GM13977 (cell line): ENCODE data around the gene RAPGEF2.
"Not testable (repeated sequence)": the region's sequence is repeated elsewhere in the genome, so short reads cannot be mapped to it uniquely, and the experiment has no call there.

Experiments used
- DNase-seq: peaks from one replicate; pipeline ENCODE4 v3.0.0; 2012; ENCODE audit warnings: low spot score
- in situ Hi-C: fragments of 300-500 bp; cut with MboI; formaldehyde crosslinking; loops from one replicate; pipeline ENCODE4 v1.12.0; 2022; ENCODE audit warnings: low sequenced_read_pairs, low pct_unique_long_range_greater_than_20kb, mixed read lengths, inconsistent platforms; ENCODE audit not compliant: unreplicated experiment
- TF ChIP-seq, protein P1 (sequence below): IDR thresholded peaks from 2 replicates; pipeline ENCODE4 v1.5.1; 2012; ENCODE audit warnings: mild to moderate bottlenecking, control low read depth; ENCODE audit not compliant: insufficient read depth; ENCODE audit errors: extremely low read depth, missing control alignments

RAPGEF2 gene

DNA sequence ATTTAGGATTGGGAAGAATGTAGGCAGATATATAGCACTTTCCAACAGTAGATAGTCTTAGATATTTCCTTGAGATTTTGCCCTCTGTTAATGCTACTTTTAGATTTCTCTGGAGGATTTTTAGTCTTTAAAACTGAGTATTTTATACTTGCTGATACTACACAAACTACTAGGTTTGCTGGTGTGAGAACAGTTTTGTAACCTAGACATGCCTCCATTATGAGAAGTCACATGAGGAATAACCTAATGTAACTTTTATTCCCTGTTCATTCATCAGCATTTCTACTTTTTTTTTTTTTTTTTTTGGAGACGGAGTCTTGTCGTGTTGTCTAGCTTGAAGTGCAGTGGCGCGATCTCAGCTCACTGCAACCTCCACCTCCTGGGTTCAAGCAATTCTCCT, 137.2 kb downstream of the RAPGEF2 start:
- no peak for DNase-seq
- in situ Hi-C loops = no loop called here
- TF ChIP-seq, protein P1, sequence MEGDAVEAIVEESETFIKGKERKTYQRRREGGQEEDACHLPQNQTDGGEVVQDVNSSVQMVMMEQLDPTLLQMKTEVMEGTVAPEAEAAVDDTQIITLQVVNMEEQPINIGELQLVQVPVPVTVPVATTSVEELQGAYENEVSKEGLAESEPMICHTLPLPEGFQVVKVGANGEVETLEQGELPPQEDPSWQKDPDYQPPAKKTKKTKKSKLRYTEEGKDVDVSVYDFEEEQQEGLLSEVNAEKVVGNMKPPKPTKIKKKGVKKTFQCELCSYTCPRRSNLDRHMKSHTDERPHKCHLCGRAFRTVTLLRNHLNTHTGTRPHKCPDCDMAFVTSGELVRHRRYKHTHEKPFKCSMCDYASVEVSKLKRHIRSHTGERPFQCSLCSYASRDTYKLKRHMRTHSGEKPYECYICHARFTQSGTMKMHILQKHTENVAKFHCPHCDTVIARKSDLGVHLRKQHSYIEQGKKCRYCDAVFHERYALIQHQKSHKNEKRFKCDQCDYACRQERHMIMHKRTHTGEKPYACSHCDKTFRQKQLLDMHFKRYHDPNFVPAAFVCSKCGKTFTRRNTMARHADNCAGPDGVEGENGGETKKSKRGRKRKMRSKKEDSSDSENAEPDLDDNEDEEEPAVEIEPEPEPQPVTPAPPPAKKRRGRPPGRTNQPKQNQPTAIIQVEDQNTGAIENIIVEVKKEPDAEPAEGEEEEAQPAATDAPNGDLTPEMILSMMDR = no peak

DNA sequence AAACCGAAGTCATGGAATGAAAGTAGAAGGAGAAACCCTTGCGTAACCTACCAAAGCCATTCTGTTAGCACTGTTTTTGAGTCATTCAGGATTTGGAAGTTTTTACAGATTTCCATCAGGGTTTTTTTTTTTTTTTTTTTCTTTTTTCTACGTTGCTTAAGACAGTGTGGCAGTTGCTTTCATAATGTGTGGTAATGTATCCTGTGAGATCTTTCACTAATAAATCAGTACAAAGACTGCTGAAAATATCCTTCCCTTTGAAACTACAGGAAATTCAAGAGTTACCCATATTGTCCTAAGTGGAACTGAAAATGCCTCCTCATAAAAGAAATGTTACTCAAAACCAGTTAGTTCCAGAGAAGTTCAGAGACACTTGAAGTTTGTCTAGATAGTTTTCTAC, 137.8 kb downstream of the RAPGEF2 start:
- TF ChIP-seq, protein P1 = no peak
- DNase-seq = no peak
- in situ Hi-C loops = no loop called here

DNA sequence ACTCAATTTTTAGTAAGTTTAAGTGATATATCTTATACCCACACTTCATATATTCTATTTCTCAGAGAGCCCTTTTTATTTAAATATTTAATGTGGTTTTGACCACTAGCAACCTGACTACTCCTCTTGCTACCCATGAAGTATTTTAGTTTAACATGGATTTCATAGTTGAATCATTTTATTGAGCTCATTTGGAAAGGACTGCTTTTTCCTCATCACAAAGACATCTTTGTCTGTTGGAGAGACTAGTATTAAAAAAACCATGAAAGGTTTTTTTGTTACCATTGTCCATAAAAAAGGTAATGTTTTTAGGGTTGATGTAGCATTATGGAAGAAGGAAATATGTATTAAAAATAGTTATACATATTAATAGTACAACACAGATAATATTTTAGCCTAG, 139.5 kb downstream of the RAPGEF2 start:
- in situ Hi-C loops = no loop called here
- TF ChIP-seq, protein P1 = no peak

DNA sequence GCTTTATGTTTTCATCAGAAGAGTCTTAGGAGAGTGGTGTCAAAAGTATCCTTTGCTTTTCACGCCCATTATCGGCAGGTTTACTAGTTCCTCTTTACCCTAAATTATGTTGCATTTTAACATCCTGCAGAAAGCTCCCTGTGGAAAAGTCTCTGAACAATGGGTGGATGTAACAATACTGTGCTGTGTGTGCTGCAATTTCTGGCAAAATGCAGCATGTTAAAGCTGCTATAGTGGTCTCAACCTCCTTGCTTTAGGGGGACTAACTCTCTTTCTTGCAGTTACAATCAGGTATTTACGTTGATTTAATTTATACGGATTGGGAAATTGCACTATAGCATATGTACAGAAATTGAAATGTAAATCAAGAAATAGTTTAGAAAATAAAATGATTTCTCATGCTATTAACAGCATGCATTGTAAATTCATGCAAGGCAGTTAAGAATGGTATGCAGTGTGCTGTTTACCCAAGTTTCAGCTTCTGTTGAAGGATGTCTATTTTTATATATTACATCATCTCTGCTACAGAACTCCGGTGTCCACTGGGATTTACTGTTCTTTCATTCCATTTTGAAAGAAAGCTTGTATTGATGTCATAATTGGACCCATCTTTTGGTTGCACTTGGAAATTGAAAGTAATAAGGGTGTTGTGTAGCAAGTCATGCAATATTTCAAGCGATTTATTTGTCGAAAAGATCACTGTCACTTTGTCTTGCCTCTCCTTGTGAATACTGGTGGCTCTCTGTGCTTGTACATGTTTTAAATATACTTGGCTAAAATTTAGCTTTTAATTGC, 145.7 kb downstream of the RAPGEF2 start:
- DNase-seq = no peak

More for the DNA sequence above, 139.5 kb downstream of the RAPGEF2 start:
- no peak for DNase-seq

DNA sequence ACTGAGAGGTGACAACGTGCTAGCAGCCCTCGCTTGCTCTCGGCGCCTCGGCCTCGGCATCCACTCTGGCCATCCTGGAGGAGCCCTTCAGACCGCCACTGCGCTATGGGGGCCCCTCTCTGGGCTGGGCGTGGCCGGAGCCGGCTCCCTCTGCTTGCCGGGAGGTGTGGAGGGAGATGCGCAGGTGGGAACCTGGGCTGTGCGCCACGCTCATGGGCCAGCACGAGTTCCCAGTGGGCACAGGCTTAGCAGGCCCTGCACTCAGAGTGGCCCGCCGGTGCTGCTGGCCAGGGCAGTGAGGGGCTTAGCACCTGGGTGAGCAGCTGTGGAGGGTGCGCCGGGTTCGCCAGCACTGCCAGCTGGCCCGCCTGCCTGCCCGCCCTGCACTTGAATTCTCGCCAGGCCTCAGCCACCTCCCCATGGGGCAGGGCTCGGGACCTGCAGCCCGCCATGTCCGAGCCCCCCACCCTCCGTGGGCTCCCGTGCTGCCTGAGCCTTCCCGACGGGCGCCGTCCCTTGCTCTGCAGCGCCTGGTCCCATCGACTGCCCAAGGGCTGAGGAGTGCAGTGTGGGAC, 148.0 kb downstream of the RAPGEF2 start:
- TF ChIP-seq, protein P1 = no peak
- in situ Hi-C loops = no loop called here
- DNase-seq = no peak

More for the DNA sequence above, 145.7 kb downstream of the RAPGEF2 start:
- TF ChIP-seq, protein P1 = no peak
- in situ Hi-C loops = no loop called here

DNA sequence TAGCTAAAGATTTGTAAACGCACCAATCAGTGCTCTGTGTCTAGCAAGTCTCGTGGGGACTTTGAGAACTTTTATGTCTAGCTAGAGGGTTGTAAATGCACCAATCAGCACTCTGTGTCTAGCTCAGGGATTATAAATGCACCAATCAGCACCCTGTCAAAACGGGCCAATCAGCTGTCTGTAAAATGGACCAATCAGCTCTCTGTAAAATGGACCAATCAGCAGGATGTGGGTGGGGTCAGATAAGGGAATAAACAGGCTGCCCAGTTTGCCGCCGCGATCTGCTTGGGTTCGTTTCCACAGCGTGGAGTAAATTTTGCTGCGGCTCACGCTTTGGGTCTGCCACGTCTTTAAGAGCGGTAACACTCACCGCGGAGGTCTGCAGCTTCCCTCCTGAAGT, 148.7 kb downstream of the RAPGEF2 start:
- DNase-seq, in situ Hi-C loops: not testable (repeated sequence)

DNA sequence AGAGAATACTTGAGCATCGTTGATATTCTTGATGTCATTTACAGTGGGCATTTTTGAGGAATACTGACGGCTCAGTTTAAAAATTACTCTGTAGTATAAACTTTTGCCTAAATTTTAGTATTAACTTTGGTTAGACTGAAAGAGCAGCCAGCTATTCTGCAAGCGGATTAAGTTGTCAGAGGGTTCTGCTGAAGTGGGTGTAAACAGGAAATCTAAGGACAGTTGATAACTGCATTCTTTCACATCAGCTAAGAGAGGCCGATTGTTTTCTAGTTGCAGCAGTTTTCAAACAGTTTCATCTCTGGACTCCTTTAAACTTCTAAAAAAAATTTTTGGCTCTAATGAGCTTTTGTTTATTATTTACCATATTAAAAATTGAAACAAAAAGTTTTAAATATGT, 149.6 kb downstream of the RAPGEF2 start:
- in situ Hi-C loops = no loop called here
- TF ChIP-seq, protein P1 = no peak
- no peak for DNase-seq
